ENCODE measurements around the gene VWA5B1.

DNA sequence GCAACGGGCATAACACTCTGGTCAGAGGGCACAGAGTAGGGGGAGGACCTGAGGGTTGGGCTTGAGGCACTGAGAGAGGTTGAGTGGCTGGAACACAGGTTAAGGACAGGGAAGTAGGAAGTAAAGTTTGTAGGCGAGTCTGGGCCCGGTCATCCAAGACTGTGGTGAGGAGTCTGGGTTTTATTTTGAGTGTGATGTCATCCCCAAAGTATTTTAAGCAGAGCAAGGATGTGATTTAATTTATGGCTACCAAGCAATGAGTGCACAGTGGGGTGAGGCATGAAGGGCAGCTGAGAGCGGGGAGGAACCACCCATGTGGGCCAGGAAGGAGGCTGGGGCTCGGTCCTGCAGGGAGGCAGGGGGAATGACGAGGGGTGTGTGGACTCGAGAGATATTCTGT, 11.2 kb upstream of the VWA5B1 start:
- TF ChIP-seq POLR2AphosphoS5 (IDR thresholded peaks at IDR 0.05): no peak
- TF ChIP-seq, protein P1, sequence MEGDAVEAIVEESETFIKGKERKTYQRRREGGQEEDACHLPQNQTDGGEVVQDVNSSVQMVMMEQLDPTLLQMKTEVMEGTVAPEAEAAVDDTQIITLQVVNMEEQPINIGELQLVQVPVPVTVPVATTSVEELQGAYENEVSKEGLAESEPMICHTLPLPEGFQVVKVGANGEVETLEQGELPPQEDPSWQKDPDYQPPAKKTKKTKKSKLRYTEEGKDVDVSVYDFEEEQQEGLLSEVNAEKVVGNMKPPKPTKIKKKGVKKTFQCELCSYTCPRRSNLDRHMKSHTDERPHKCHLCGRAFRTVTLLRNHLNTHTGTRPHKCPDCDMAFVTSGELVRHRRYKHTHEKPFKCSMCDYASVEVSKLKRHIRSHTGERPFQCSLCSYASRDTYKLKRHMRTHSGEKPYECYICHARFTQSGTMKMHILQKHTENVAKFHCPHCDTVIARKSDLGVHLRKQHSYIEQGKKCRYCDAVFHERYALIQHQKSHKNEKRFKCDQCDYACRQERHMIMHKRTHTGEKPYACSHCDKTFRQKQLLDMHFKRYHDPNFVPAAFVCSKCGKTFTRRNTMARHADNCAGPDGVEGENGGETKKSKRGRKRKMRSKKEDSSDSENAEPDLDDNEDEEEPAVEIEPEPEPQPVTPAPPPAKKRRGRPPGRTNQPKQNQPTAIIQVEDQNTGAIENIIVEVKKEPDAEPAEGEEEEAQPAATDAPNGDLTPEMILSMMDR (IDR thresholded peaks at IDR 0.05): no peak

All from breast epithelium (tissue), 3 donors.